CD8-positive, alpha-beta memory T cell (primary cell): ENCODE measurements around the gene MICAL3. TPM values are rescaled to one million over a fixed set of nuclear protein-coding genes. Genes with fewer than 3 reads are reported as not detected.
"Not testable (repeated sequence)": the region's sequence is repeated elsewhere in the genome, so short reads cannot be mapped to it uniquely, and the experiment has no call there.

Source experiments
- CTCF ChIA-PET: fragments of 350-600 bp; sonication (Branson Sonifier 250); formaldehyde crosslinking; loops from one replicate; lab custom pipeline; 2021; ENCODE audit warnings: antibody characterized with exemption; lab: Charles Lee
- POLR2A ChIA-PET: fragments of 350-600 bp; sonication (Branson Sonifier 250); formaldehyde crosslinking; loops from one replicate; lab custom pipeline; 2021; ENCODE audit warnings: antibody characterized with exemption; lab: Charles Lee
- DNase-seq, 5 donors: peaks; one replicate each; pipeline versions ENCODE4 v3.0.0 to v3.0.0-alpha.2; 2020 to 2022; ENCODE audit warnings: mixed read lengths in 1 of 5
- H3K27ac ChIP-seq: one replicate; pipeline ENCODE4 v1.7.0; 2013; ENCODE audit warnings: low read depth, mild to moderate bottlenecking, low read length, moderate library complexity
- H3K27me3 ChIP-seq: 2 replicates; pipeline ENCODE4 v1.7.0; 2013; ENCODE audit warnings: low read length, mild to moderate bottlenecking; ENCODE audit not compliant: insufficient read depth, poor library complexity, severe bottlenecking
- H3K36me3 ChIP-seq: 2 replicates; pipeline ENCODE4 v1.7.0; 2013; ENCODE audit warnings: mild to moderate bottlenecking, low read length, moderate library complexity; ENCODE audit not compliant: insufficient read depth
- H3K4me1 ChIP-seq: 2 replicates; pipeline ENCODE4 v1.7.0; 2013; ENCODE audit warnings: mild to moderate bottlenecking, low read length, moderate library complexity; ENCODE audit not compliant: insufficient read depth
- H3K4me3 ChIP-seq: 2 replicates; pipeline ENCODE4 v1.7.0; 2013; ENCODE audit warnings: mild to moderate bottlenecking, low read length
- H3K9me3 ChIP-seq: 2 replicates; pipeline ENCODE4 v1.7.0; 2013; ENCODE audit warnings: mild to moderate bottlenecking, low read length
- H3K27ac Mint-ChIP-seq, 8 donors: one replicate each; pipeline ENCODE4 v1.8.0; 2020 to 2021; ENCODE audit warnings: mixed read lengths in 8 of 8, mild to moderate bottlenecking in 6 of 8, inconsistent platforms in 3 of 8, moderate library complexity in 3 of 8
- H3K27me3 Mint-ChIP-seq, 2 donors: one replicate each; pipeline ENCODE4 v1.8.0; 2020 to 2021; ENCODE audit warnings: mixed read lengths in 2 of 2, mild to moderate bottlenecking in 1 of 2, moderate library complexity in 1 of 2
- H3K36me3 Mint-ChIP-seq, 3 donors: one replicate each; pipeline ENCODE4 v1.8.0; 2020 to 2021; ENCODE audit warnings: mixed read lengths in 3 of 3, inconsistent platforms in 1 of 3, mild to moderate bottlenecking in 1 of 3
- H3K4me1 Mint-ChIP-seq, 3 donors: one replicate each; pipeline ENCODE4 v1.8.0; 2020 to 2021; ENCODE audit warnings: mixed read lengths in 3 of 3, inconsistent platforms in 1 of 3, mild to moderate bottlenecking in 1 of 3
- H3K4me3 Mint-ChIP-seq, 7 donors: one replicate each; pipeline ENCODE4 v1.8.0; 2020 to 2021; ENCODE audit warnings: mixed read lengths in 7 of 7, mild to moderate bottlenecking in 6 of 7, moderate library complexity in 4 of 7, inconsistent platforms in 2 of 7
- H3K9me3 Mint-ChIP-seq, 5 donors: one replicate each; pipeline ENCODE4 v1.8.0; 2020 to 2022; ENCODE audit warnings: mixed read lengths in 5 of 5, mild to moderate bottlenecking in 3 of 5, moderate library complexity in 2 of 5, inconsistent platforms in 1 of 5
- polyA plus RNA-seq: library from polyadenylated mRNA; unstranded; fragments of 300-500 nt; fragmentation: Illumina TruSeq; gene quantifications from one replicate; pipeline ENCODE4 v1.2.3, GENCODE V29; 2021
- total RNA-seq, 2 experiments: library from RNA; stranded (reverse); gene quantifications; one replicate each; pipeline ENCODE4 v1.2.3, GENCODE V29; 2021

Gene MICAL3
- total and polyA plus RNA-seq, 3 experiments from 2014 or later = 1.7 to 51.9 (median 51.7) TPM

DNA sequence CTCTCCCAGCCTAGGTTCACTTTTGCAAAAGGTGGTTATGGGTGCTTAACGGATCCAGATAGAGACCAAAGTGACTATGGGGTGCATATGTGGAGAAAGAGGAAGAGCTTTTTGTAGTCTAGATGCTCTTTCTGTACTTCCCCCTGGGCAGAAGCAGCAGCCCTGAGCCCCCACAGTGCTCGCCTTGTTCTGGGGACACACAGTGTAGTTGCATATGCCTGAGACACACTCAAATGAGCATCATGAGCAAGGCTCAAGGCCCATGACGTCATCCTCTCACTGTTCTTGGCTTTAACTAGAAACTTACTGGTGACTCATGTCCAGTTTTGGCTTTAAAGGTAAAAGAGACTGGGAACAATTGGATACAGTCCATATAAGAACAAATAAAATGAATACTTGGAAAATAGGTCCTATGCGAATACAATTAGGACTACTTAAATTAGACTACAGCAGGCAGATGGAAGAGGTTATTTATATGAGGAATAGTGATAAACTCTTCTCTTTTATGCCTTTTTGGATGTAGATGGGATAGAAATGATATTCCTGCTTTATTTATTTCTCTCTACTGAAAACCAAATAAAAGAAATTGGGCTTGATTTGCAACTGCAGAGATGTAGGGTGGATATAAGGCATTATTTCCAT lies 33.3 kb upstream of the MICAL3 start:
- peak in 1 of 5 donors; percentile 1 for DNase-seq
- H3K9me3 Mint-ChIP-seq = no peaks in the 10 kb centered on the region
- Histone ChIP-seq H3K36me3 (no peaks in the 10 kb centered on the region), H3K27me3 (no peaks in the 10 kb centered on the region), H3K9me3 (no peaks in the 10 kb centered on the region), H3K4me1 (no peaks in the 10 kb centered on the region), H3K4me3 (no peak overlapping the region), H3K27ac (no peak overlapping the region)
- H3K4me1 Mint-ChIP-seq = peaks cover 0 to 8% (median 0%) of the 10 kb centered on the region in 3 donors
- H3K27ac Mint-ChIP-seq = no peak overlapping the region
- ChIA-PET POLR2A (no interaction called here), CTCF (interaction anchor here (0.9 kb wide), 1 partner anchor 25 kb away, joined by 3 read pairs; no protein-coding TSS in a partner anchor)
- peaks cover 6 to 16% of the 10 kb centered on the region in 2 donors for H3K27me3 Mint-ChIP-seq
- no peak overlapping the region for H3K4me3 Mint-ChIP-seq
- H3K36me3 Mint-ChIP-seq = no peaks in the 10 kb centered on the region

DNA sequence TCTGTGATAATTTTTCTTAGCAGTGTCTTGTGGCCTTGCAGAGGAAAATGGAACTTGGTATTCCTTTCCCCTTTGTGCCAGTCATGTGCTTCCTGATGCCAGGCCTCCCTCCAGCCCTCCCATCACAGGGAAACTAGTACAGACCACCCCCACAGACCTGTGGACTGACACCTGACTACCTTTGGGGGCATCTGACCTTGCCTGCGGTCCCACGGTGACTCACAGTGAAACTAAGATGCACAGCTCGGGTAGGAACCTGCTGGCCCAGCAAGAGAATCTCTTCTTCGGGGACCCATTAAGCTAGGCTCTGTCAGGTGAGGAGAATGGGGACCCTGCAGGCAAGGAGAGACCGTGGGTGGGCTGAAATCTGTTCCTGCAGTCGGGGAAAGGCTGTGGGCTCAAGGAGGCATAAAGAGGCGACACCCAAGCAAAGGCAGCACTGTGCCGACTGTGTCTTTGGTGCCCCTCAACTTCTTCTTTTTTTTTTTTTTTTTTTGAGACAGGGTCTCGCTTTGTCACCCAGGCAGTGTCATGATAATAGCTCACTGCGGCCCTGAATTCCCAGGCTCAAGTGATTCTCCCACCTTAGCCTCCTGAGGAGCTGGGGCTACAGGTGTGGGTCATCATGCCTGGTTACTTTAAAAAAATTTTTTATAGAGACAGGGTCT lies 32.6 kb upstream of the MICAL3 start:
- peaks cover 0 to 8% (median 0%) of the 10 kb centered on the region in 3 donors for H3K4me1 Mint-ChIP-seq
- Histone ChIP-seq H3K4me1 (no peaks in the 10 kb centered on the region), H3K4me3 (no peak overlapping the region), H3K27ac (no peak overlapping the region), H3K36me3 (no peaks in the 10 kb centered on the region), H3K9me3 (no peaks in the 10 kb centered on the region), H3K27me3 (no peaks in the 10 kb centered on the region)
- no peak for DNase-seq
- CTCF ChIA-PET = no interaction called here
- H3K4me3 Mint-ChIP-seq = no peak overlapping the region
- H3K27me3 Mint-ChIP-seq = peaks cover 6 to 11% of the 10 kb centered on the region in 2 donors
- H3K9me3 Mint-ChIP-seq = no peaks in the 10 kb centered on the region
- POLR2A ChIA-PET = no interaction called here
- peak overlapping the region in 2 of 8 donors; percentile 39 to 44 for H3K27ac Mint-ChIP-seq
- no peaks in the 10 kb centered on the region for H3K36me3 Mint-ChIP-seq

DNA sequence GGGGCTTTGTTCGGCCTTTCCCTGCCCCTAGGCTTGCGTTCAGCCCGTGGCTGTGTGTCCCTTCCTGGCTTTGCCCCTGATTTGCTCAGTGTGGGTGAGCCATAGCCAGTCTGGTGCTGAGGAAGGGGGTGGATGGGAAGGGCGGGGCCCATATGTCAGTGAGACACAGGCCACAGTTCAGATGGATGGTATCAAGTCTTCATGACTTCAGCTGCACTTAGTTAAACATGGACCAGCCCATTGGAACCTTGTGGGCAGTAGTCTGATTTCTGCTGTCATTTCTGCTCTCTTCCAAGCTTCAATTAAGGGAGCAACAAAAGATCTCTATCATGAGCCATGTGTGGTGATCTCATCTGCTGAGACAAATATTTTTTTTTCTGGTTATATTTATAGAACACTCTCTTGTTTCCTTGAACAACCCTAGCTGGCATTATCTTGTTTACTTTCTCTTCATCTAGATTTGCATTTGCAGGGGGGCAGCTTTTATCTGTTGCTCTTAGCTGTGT lies 31.9 kb upstream of the MICAL3 start:
- H3K4me1 Mint-ChIP-seq = peaks cover 0 to 8% (median 0%) of the 10 kb centered on the region in 3 donors
- H3K36me3 Mint-ChIP-seq = no peaks in the 10 kb centered on the region
- no peaks in the 10 kb centered on the region for H3K4me1 ChIP-seq
- CTCF ChIA-PET = no interaction called here
- POLR2A ChIA-PET = no interaction called here
- peaks cover 6 to 9% of the 10 kb centered on the region in 2 donors for H3K27me3 Mint-ChIP-seq
- no peaks in the 10 kb centered on the region for H3K36me3 ChIP-seq
- H3K9me3 ChIP-seq = no peaks in the 10 kb centered on the region
- no peak for DNase-seq
- no peak overlapping the region for H3K4me3 ChIP-seq
- H3K27me3 ChIP-seq = no peaks in the 10 kb centered on the region
- no peaks in the 10 kb centered on the region for H3K9me3 Mint-ChIP-seq
- H3K27ac Mint-ChIP-seq = peak overlapping the region in 2 of 8 donors; percentile 18 to 64
- H3K27ac ChIP-seq = no peak overlapping the region
- H3K4me3 Mint-ChIP-seq = no peak overlapping the region

DNA sequence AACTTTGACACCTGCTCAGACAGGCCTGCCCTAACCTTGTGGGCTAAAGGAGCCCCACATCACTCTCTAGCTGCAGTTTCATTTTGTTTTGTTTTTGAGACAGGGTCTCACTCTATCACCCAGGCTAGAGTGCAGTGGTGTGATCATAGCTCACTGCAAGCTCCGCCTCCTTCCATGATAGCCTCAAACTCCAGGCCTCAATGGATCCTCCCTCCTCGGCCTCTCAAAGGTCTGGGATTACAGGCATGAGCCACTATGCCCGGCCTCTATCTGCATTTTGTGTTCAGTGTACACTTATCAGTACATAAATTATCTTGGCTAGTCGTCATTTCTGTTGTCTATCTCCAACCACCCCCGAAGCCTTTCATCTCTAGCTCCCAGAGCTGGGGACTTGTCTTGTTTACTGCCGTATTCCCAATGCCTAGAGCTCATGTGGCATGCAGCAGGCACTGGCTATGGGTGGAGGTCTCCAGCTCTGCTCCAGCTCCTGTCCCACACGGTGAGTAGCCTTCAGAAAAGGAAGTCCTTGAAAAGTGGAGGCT lies 31.3 kb upstream of the MICAL3 start:
- no peak overlapping the region for H3K4me3 Mint-ChIP-seq
- no peaks in the 10 kb centered on the region for H3K36me3 Mint-ChIP-seq
- H3K4me1 Mint-ChIP-seq = peaks cover 0 to 8% (median 0%) of the 10 kb centered on the region in 3 donors
- DNase-seq = no peak
- H3K27me3 Mint-ChIP-seq = peaks cover 6 to 8% of the 10 kb centered on the region in 2 donors
- no peaks in the 10 kb centered on the region for H3K9me3 Mint-ChIP-seq
- no peak overlapping the region for H3K4me3 ChIP-seq
- no peaks in the 10 kb centered on the region for H3K4me1 ChIP-seq
- CTCF ChIA-PET = no interaction called here
- POLR2A ChIA-PET = no interaction called here
- H3K27me3 ChIP-seq = no peaks in the 10 kb centered on the region
- peak overlapping the region in 1 of 8 donors; percentile 69 for H3K27ac Mint-ChIP-seq
- no peaks in the 10 kb centered on the region for H3K36me3 ChIP-seq
- no peaks in the 10 kb centered on the region for H3K9me3 ChIP-seq
- no peak overlapping the region for H3K27ac ChIP-seq

DNA sequence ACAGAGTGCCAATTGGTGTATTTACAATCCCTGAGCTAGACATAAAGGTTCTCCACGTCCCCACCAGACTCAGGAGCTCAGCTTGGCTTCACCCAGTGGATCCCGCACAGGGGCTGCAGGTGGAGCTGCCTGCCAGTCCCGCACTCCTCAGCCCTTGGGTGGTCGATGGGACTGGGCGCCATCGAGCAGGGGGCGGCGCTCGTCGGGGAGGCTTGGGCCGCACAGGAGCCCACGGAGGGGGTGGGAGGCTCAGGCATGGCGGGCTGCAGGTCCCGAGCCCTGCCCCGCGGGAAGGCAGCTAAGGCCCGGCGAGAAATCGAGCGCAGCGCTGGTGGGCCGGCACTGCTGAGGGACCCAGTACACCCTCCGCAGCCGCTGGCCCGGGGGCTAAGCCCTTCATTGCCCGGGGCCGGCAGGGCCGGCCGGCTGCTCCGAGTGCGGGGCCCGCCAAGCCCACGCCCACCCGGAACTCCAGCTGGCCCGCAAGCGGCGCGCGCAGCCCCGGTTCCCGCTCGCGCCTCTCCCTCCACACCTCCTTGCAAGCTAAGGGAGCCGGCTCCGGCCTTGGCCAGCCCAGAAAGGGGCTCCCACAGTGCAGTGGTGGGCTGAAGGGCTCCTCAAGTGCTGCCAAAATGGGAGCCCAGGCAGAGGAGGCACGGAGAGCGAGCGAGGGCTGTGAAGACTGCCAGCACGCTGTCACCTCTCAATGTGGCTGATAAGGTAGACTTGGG lies 29.0 kb upstream of the MICAL3 start:
- POLR2A ChIA-PET, H3K9me3 Mint-ChIP-seq, H3K27me3 ChIP-seq, H3K36me3 Mint-ChIP-seq, DNase-seq, H3K27ac ChIP-seq, H3K36me3 ChIP-seq, H3K4me1 ChIP-seq, H3K4me1 Mint-ChIP-seq, CTCF ChIA-PET, H3K27ac Mint-ChIP-seq, H3K4me3 ChIP-seq, H3K9me3 ChIP-seq, H3K4me3 Mint-ChIP-seq: not testable (repeated sequence)
- H3K27me3 Mint-ChIP-seq = peaks cover 5 to 14% of the 10 kb centered on the region in 2 donors

DNA sequence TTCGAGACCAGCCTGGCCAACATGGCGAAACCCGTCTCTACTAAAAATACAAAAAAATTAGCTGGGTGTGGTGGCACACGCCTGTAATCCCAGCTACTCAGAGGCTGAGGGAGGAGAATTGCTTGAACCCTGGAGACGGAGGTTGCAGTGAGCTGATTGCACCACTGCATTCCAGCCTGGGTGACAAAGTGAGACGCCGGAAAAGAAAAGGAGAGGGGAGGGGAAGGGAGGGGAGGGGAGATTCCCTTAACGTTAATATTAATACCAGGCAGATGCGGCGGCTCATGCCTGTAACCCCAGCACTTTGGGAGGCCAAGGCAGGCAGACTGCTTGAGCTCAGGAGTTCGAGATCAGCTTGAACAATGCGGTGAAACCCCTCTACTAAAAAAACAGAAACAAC lies 26.8 kb upstream of the MICAL3 start:
- H3K4me3 ChIP-seq, H3K4me1 Mint-ChIP-seq, H3K27ac ChIP-seq, H3K36me3 ChIP-seq, DNase-seq, H3K27me3 ChIP-seq, POLR2A ChIA-PET, H3K27ac Mint-ChIP-seq, H3K36me3 Mint-ChIP-seq, H3K9me3 ChIP-seq, H3K9me3 Mint-ChIP-seq, H3K4me3 Mint-ChIP-seq, H3K4me1 ChIP-seq, CTCF ChIA-PET: not testable (repeated sequence)
- peaks cover 6 to 19% of the 10 kb centered on the region in 2 donors for H3K27me3 Mint-ChIP-seq

DNA sequence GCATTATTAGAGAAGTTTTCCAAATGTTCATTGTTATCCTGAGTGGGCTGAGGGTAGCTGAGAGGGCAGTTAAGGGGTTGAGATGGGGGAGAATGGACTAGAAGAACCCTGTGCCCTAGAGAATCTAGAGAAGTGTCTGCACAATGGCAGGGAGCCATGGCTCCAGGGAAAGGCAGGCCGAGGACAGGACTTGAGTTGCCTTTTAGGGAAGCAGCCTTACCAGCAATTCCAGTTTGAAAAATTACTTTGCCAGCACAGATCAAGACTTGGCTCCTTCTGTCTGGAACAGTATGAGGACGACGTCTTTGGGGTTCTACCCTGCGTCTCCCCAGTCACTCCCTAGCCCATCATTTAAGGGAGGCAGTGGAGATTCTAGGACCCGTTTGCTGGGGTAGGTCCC lies 25.7 kb upstream of the MICAL3 start:
- Histone ChIP-seq H3K4me1 (no peaks in the 10 kb centered on the region), H3K9me3 (no peaks in the 10 kb centered on the region), H3K36me3 (no peaks in the 10 kb centered on the region), H3K27ac (no peak overlapping the region), H3K27me3 (peaks cover 3% of the 10 kb centered on the region), H3K4me3 (no peak overlapping the region)
- Mint-ChIP-seq H3K36me3 (no peaks in the 10 kb centered on the region), H3K4me1 (no peaks in the 10 kb centered on the region), H3K9me3 (no peaks in the 10 kb centered on the region), H3K4me3 (no peak overlapping the region), H3K27ac (no peak overlapping the region), H3K27me3 (peaks cover 6 to 19% of the 10 kb centered on the region in 2 donors)
- ChIA-PET CTCF (no interaction called here), POLR2A (no interaction called here)
- DNase-seq = no peak

DNA sequence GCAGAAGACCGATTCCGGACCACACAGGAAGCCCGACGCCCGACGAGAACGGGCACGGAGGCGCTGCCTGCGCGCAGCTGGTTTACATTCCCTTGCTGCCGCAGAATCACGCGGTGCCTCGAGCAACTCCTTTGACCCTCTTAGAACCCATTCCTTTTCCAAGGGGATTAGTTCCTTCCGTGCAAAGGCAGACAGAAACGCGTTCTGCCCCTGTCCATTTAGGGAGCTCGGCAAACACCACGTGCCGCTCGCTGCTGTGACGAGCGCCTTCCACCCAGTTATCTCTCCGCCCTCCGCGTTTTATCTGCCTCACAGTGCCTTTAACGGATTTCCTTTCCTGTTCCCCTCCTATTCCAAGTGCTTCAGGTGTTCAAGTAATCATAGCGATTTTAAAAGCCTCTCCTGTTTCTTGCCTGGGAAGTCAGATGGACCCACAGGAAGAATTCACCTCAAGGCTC lies 24.1 kb upstream of the MICAL3 start:
- CTCF ChIA-PET = no interaction called here
- H3K4me3 Mint-ChIP-seq = no peak overlapping the region
- H3K27ac Mint-ChIP-seq = no peak overlapping the region
- Histone ChIP-seq H3K9me3 (no peaks in the 10 kb centered on the region), H3K4me3 (no peak overlapping the region), H3K4me1 (no peaks in the 10 kb centered on the region), H3K36me3 (no peaks in the 10 kb centered on the region), H3K27me3 (peaks cover 3% of the 10 kb centered on the region), H3K27ac (no peak overlapping the region)
- H3K4me1 Mint-ChIP-seq = no peaks in the 10 kb centered on the region
- DNase-seq = no peak
- POLR2A ChIA-PET = no interaction called here
- peaks cover 6 to 19% of the 10 kb centered on the region in 2 donors for H3K27me3 Mint-ChIP-seq
- H3K9me3 Mint-ChIP-seq = no peaks in the 10 kb centered on the region
- H3K36me3 Mint-ChIP-seq = no peaks in the 10 kb centered on the region
